NCI-H82 (cell line): Measurements from ENCODE around the gene MAFF.
"Not testable (repeated sequence)": the region's sequence is repeated elsewhere in the genome, so short reads cannot be mapped to it uniquely, and the experiment has no call there.

Experiments used
- DNase-seq: peaks from one replicate; lab custom pipeline; 2025; lab: John Stamatoyannopoulos, UW

The MAFF gene

GRCh38 chr22:38223289-38223960 is 21.6 kb downstream of the MAFF start:
- no peak for DNase-seq

DNA sequence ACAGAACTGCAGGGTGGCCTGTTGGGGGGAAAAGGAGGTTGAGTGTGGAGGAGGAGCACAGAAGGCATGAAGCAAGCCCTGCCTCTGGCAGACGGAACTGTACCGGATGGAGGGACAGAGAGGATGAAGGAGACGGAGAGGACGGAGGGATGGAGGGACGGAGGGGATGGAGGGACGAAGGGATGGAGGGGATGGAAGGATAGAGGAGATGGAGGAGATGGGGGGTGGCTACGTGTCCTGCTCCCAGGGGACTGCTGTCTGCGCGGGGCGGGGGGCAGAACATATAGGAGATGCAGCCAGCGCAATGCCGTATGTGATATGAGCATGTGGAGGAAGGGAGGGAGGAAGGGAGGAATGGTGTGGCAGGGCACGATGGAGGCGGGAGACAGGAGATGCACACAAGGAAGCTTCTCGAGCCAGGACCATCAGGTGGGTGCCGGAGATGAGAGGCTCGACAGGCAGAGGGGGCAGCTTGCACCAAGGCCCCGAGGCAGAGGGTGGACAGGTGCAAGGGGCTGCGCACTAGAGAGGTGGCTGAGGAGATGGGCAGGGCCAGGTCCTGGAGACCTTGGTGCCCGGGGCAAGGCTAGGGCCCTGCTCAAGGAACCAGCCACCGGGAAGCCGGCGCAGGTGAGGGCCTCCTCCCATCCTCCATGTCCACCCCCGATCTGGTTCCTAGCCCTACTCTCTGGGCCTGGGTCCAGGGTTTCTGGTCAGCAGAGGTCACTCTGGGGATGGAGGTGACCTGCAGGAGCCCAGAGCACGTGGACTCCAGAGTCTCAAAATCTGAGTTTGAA is 25.3 kb downstream of the MAFF start:
- DNase-seq = no peak

DNA sequence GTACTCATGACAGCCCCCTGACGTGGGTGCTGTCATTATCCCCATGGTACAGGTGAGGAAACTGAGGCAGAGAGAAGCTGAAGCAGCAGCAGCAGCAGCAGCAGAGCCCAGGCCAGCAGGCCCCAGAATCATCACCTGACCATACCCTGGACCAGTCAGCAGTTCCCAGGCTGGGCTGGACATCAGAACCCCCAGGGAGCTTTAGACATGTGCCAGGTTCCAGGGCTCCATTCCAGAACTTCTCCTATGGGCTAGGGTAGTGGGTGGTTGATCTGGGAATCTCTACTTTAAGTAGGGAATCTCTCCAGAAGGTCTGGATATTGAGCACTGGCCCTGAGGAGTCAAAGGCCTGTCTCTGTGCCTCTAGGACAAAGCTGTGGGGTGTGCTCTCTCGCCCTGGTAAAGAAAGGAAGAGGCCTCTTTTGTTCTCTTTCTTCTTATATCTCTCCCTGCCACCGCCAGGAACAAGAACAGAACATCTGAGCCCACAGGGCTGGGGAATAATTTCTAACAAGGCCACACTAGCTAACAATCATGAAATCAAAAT is 26.6 kb downstream of the MAFF start:
- no peak for DNase-seq

- DNase-seq = peak; percentile 49
Measured at GRCh38 chr22:38228873-38229740, 27.3 kb downstream of the MAFF start.

- peak; percentile 54 for DNase-seq
Measured at GRCh38 chr22:38230108-38230825, 28.5 kb downstream of the MAFF start.

GRCh38 chr22:38230916-38231315 is 29.1 kb downstream of the MAFF start:
- DNase-seq = no peak

DNA sequence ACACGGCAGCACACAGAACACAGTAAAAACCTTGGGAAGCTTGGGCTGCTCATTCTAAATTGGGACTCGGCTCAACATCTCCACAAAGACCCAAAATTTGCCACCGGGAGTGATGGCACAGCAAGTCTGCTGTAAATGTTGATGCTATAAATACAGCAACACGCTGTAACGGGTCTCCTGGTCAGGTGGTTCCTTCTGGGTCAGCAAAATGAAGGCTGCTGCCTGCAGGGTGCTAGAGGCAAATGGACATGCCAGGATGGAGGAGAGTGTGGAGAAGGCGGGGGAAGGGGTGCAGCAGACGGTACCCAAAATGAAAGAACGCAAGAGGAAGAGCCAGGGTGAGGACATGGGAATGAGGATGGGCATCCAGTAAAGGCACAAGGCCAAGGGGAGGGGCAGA is 30.4 kb downstream of the MAFF start:
- no peak for DNase-seq

DNA sequence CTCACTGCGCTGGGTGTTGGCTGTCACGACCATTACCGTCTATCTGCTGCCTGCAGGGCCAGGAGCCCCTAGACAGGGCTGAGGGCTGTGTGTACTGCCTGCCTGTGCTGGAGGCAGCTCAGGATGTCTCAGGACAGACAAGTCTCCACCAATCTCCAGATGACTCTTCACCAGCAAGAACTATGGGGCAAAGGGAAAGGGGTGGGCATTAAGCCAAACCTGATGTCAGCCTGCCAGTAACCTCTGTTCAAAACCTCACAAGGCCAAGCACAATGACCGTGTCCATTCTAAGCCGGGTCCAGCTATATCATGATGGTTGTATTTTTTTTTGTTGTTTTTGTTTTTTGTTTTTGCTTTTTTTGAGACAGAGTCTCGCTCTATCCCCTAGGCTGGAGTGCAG is 31.6 kb downstream of the MAFF start:
- DNase-seq = no peak

- not testable (repeated sequence) for DNase-seq
Measured at GRCh38 chr22:38233856-38234255, 32.1 kb downstream of the MAFF start.

DNA sequence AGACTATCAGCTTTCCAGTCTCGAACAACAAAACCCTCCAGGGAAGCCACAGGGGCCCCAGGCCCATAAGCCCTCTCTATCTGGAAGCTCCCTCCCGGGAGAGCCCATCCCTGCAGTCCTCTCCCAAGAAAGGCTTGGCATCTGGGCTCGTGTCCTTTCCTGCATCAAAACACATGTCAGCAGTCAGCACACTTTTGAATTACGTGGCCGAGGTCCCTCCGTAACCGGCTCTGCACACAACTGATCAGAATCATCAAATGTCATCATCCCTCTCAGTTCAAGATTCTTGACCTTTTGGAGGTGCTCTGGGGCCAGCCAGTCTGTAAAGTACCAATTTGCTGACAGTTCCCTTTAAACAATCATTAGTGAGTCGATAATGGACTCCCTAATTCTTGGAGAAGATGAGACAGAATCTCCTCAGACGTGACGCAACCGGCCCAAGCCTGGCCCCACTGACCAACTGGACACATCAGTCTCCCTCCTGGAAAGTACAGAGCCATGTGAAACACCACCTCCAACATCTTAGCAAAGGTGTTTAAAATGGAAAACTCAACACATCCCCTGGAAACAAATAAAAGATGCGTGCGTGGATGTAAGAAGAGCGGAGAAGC is 33.6 kb downstream of the MAFF start:
- no peak for DNase-seq

GRCh38 chr22:38236786-38237185 is 35.0 kb downstream of the MAFF start:
- DNase-seq = no peak

GRCh38 chr22:38238519-38239071 is 36.8 kb downstream of the MAFF start:
- no peak for DNase-seq

- no peak for DNase-seq
Measured at GRCh38 chr22:38239101-38239761, 37.4 kb downstream of the MAFF start.

GRCh38 chr22:38240734-38241252 is 39.0 kb downstream of the MAFF start:
- peak; percentile 45 for DNase-seq

DNA sequence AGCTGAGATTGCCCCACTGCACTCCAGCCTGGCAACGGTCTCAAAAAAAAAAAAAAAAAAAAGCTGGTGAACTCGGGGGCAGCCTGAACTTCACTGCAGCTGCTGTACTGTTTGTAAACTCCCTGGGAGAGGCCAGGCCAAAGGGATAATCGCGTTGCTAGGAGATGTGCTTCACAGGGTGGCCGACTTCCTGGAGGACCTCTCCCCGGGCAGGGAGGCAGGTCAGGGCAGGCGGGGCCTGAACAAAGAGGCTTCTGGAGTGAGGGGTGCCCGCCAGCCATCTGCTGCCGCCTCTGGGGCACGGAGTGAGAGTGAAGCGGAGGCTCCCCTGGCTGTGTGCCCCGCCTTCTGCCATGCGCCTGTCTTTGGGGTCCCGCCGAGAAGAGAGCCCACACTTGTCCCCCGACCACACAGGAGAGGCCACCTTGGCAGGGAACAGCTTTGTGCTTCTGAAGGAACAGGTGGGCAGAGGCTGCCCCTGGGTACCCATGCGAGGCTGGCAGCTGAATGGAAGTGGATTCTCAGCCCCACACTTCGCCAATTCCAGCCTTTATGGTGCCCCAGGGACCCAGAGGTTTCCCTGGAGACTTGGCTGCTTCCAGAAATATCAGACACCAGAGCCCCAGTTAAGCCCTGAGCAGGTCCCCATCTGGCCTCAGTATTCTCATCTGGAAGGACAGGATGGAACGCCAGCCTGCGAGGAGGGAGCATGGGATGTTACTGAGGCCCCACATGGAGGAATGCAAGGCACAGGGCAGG is 41.4 kb downstream of the MAFF start:
- peak; percentile 90 for DNase-seq

- no peak for DNase-seq
Measured at GRCh38 chr22:38244106-38244505, 42.3 kb downstream of the MAFF start.

DNA sequence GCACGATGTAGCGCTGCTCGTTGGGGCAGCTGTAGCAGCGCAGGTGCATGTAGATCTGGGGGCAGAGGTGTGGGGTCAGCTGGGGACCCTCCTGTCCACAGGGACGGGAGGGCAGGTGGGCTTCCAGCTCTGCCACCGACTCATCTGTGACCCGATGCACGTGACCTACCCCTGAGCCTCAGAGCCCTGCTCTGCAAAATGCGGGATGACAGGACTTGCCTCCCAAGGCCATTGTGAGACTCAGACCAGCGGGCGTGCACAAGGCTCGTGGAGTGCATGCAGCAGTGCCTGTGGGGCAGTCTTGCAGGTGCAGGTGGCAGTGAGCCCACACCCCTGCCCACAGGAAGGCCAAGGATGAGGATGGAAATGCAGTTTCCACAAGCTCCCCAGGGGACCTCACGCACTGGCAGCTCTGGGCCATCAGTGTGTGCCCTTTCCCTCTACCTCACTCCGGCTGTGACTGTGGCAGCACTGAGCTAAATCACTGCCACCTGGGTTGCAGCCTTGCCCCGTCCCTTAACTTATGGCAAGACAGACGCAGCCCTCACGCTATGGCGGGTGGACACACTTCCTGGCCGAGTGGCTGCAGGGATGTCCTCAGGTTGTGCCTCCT is 44.4 kb downstream of the MAFF start:
- no peak for DNase-seq

DNA sequence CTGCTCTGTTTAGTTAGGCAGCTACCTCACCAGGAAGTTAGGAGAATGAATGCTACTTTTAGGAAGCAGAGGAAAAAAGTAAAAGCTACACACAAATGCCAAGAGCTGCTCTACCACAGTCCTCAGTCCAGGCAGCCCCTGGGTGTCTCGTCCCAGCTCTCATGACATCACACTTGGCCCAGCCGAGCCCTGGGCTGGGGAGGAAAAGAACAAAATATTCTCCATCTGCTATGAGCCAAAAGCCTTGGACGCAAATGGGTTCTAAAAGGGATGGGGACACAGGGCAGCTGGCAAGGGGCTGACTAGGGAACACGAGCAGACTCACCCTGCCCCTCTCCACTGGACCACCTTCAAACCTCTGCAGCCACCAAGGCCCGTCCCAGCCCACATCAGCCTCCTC is 44.9 kb downstream of the MAFF start:
- no peak for DNase-seq

DNA sequence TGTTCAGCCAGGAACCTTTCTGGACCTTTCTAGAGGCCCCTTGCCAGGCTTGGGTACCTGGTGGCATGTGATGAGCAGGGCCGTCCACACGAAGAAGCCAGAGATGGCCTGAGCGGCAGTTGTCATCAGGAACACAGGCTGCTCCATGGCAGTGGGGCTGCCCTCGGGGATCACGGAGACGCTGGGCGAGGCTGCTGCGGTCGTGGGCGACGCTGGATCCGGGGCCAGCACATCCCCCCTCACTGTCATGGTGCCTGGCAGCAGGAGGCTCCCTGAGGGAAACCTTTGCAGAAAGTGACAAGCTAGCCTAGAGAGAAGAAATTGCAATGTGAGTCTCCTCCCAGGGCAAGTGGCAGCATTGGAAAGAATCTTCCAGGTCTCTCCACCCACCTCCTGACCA is 45.9 kb downstream of the MAFF start:
- DNase-seq = no peak
